PC-9 (cell line): Measurements from ENCODE around the gene HOXA4. TPM values are rescaled to one million over a fixed set of nuclear protein-coding genes. Genes with fewer than 3 reads are reported as not detected.
A peak's percentile ranks its signal among the peaks of the same experiment; 100 is the strongest.

ENCODE experiments used
- BruUV-seq: library from RNA; stranded (reverse); fragments of 400-500 nt; replicated peaks from 2 replicates; lab custom pipeline; 2021; lab: Mats Ljungman, UMichigan
- CTCF ChIA-PET: fragments of 300-600 bp; sonication (Branson Sonifier 250); formaldehyde crosslinking; loops from one replicate; lab custom pipeline; 2022; ENCODE audit warnings: antibody characterized with exemption; lab: Charles Lee
- POLR2A ChIA-PET: fragments of 300-600 bp; sonication (Branson Sonifier 250); formaldehyde crosslinking; loops from one replicate; lab custom pipeline; 2022; ENCODE audit warnings: antibody characterized with exemption; ENCODE audit not compliant: unreplicated experiment; lab: Charles Lee
- DNase-seq, 2 experiments: peaks; one replicate each; pipeline versions ENCODE4 v3.0.0 to v3.0.0-alpha.2; 2015 to 2022; ENCODE audit warnings: mixed read lengths in 1 of 2
- H2AFZ ChIP-seq: fragments of 200-600 bp; sonication (generic); 2 replicates; pipeline ENCODE4 v1.8.1; 2017; ENCODE audit warnings: antibody characterized with exemption
- H3F3A ChIP-seq: fragments of 200-600 bp; sonication (generic); 2 replicates; pipeline ENCODE4 v1.8.1; 2017; ENCODE audit warnings: antibody characterized with exemption, mild to moderate bottlenecking, low read depth; ENCODE audit not compliant: insufficient read depth
- H3K27ac ChIP-seq: fragments of 200-600 bp; sonication (generic); 2 replicates; pipeline ENCODE4 v1.6.1; 2016; ENCODE audit warnings: mixed run types
- H3K27me3 ChIP-seq: fragments of 200-600 bp; sonication (generic); 2 replicates; pipeline ENCODE4 v1.6.1; 2016; ENCODE audit warnings: low read depth, mixed run types; ENCODE audit not compliant: insufficient read depth
- H3K36me3 ChIP-seq: fragments of 200-600 bp; sonication (generic); 2 replicates; pipeline ENCODE4 v1.6.1; 2016; ENCODE audit warnings: low read depth, mixed run types
- H3K4me1 ChIP-seq: fragments of 200-600 bp; sonication (generic); replicated peaks from 2 replicates; pipeline ENCODE4 v1.6.1; 2016; ENCODE audit warnings: mixed run types; ENCODE audit not compliant: insufficient read depth
- H3K4me2 ChIP-seq: fragments of 200-600 bp; sonication (generic); 2 replicates; pipeline ENCODE4 v1.6.1; 2017; ENCODE audit warnings: mixed run types
- H3K4me3 ChIP-seq: fragments of 200-600 bp; sonication (generic); 2 replicates; pipeline ENCODE4 v1.6.1; 2016; ENCODE audit warnings: mixed run types
- H3K79me2 ChIP-seq: fragments of 200-600 bp; sonication (generic); 2 replicates; pipeline ENCODE4 v1.6.1; 2017; ENCODE audit warnings: low read depth, mixed run types
- H3K9me2 ChIP-seq: fragments of 200-600 bp; sonication (generic); 2 replicates; pipeline ENCODE4 v1.8.1; 2017; ENCODE audit warnings: mild to moderate bottlenecking; ENCODE audit not compliant: insufficient read depth
- H3K9me3 ChIP-seq: fragments of 200-600 bp; sonication (generic); 2 replicates; pipeline ENCODE4 v1.8.1; 2016; ENCODE audit warnings: low read depth; ENCODE audit not compliant: insufficient read depth
- H4K20me1 ChIP-seq: fragments of 200-600 bp; sonication (generic); 2 replicates; pipeline ENCODE4 v1.8.1; 2017; ENCODE audit not compliant: insufficient read depth
- CTCF ChIP-seq: fragments of 200-600 bp; sonication (generic); conservative IDR thresholded peaks from 2 replicates; pipeline ENCODE4 v1.6.1; 2017; ENCODE audit warnings: mixed run types, antibody characterized with exemption, mild to moderate bottlenecking, moderate library complexity
- EZH2 ChIP-seq: fragments of 200-600 bp; sonication (generic); IDR thresholded peaks from 2 replicates; pipeline ENCODE4 v1.8.0; 2017; ENCODE audit warnings: antibody characterized with exemption, low read depth
- intact Hi-C: fragments of 100-400 bp; cut with micrococcal nuclease; formaldehyde crosslinking; loops from one replicate; pipeline ENCODE4 v1.10.0; 2022; ENCODE audit not compliant: unreplicated experiment
- total RNA-seq: library from RNA; stranded (reverse); gene quantifications from 2 replicates; pipeline ENCODE4 v1.2.3, GENCODE V29; 2021

Gene HOXA4
- total RNA-seq, 1 experiment from 2014 or later: not detected

GRCh38 chr7:27092819-27093110, 37.8 kb downstream of the HOXA4 start:
- H3K27ac ChIP-seq: no peak overlapping the region
- ChIA-PET POLR2A (no interaction called here), CTCF (no interaction called here)
- H3K79me2 ChIP-seq: no peaks in the 10 kb centered on the region
- no peak for DNase-seq
- H3K9me3 ChIP-seq: no peaks in the 10 kb centered on the region
- no peak for TF ChIP-seq EZH2
- no peak for TF ChIP-seq CTCF
- no peaks in the 10 kb centered on the region for H4K20me1 ChIP-seq
- no peak overlapping the region for H3K4me3 ChIP-seq
- H3K27me3 ChIP-seq: no peaks in the 10 kb centered on the region
- H3K4me1 ChIP-seq: peaks cover 49% of the 10 kb centered on the region
- no peaks in the 10 kb centered on the region for H3K36me3 ChIP-seq
- no peaks in the 10 kb centered on the region for H3K9me2 ChIP-seq
- no peak overlapping the region for H2AFZ ChIP-seq
- intact Hi-C loops: no loop called here
- peaks cover 22% of the 10 kb centered on the region; the same call in 1 of the 2 replicates for H3F3A ChIP-seq
- H3K4me2 ChIP-seq: no peak overlapping the region
- no TSS peak for BruUV-seq

- H2AFZ ChIP-seq: no peak overlapping the region
- TF ChIP-seq EZH2: no peak
- no peak for TF ChIP-seq CTCF
- peak overlapping the region; percentile 51; the same call in 1 of the 2 replicates for H3K27ac ChIP-seq
- H3K4me3 ChIP-seq: no peak overlapping the region
- H3K9me3 ChIP-seq: no peaks in the 10 kb centered on the region
- no peaks in the 10 kb centered on the region for H4K20me1 ChIP-seq
- H3K4me1 ChIP-seq: peaks cover 43% of the 10 kb centered on the region
- POLR2A ChIA-PET: no interaction called here
- H3K9me2 ChIP-seq: no peaks in the 10 kb centered on the region
- CTCF ChIA-PET: no interaction called here
- H3F3A ChIP-seq: peaks cover 16% of the 10 kb centered on the region; the same call in 1 of the 2 replicates
- H3K27me3 ChIP-seq: no peaks in the 10 kb centered on the region
- intact Hi-C loops: no loop called here
- H3K79me2 ChIP-seq: no peaks in the 10 kb centered on the region
- H3K36me3 ChIP-seq: no peaks in the 10 kb centered on the region
- peak overlapping the region; percentile 52 for H3K4me2 ChIP-seq
- no peak for DNase-seq
- BruUV-seq: no TSS peak
These were observed 38.4 kb downstream of the HOXA4 start for GRCh38 chr7:27091941-27092818.

GRCh38 chr7:27091105-27091504, 39.5 kb downstream of the HOXA4 start:
- intact Hi-C loops: no loop called here
- POLR2A ChIA-PET: interaction anchor here (0.6 to 0.8 kb wide), 2 partner anchors 44 to 208 kb away, joined by 6 to 8 read pairs; no protein-coding TSS in a partner anchor

More at GRCh38 chr7:27091105-27091504, 39.5 kb downstream of the HOXA4 start:
- peak in 1 of 2 experiments; percentile 74 for DNase-seq
- Histone ChIP-seq H3K27me3 (no peaks in the 10 kb centered on the region), H3K4me3 (no peak overlapping the region), H3K27ac (peak overlapping the region; percentile 51), H3K9me3 (no peaks in the 10 kb centered on the region), H3K4me1 (peaks cover 40% of the 10 kb centered on the region), H3K36me3 (no peaks in the 10 kb centered on the region), H3K9me2 (no peaks in the 10 kb centered on the region), H2AFZ (peak overlapping the region; percentile 57), H3K79me2 (no peaks in the 10 kb centered on the region), H3K4me2 (peak overlapping the region; percentile 52), H4K20me1 (no peaks in the 10 kb centered on the region), H3F3A (peaks cover 15% of the 10 kb centered on the region; the same call in 1 of the 2 replicates)
- no peak for TF ChIP-seq EZH2
- no peak for TF ChIP-seq CTCF
- no TSS peak for BruUV-seq
- CTCF ChIA-PET: no interaction called here
